ENCODE measurements around the gene XXYLT1.

The XXYLT1 gene

DNA sequence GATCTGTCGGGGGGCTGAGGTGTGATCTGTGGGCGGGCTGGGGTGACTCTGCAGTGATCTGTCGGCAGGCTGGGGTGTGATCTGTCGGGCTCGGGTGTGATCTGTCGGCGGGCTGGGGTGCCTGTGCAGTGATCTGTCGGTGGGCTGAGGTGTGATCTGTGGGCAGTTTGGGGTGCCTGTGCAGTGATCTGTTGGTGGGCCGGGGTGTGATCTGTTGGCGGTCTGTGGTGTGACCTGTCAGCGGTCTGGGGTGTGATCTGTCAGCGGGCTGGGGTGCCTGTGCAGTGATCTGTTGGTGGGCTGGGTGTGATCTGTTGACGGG, 205.1 kb downstream of the XXYLT1 start:
- no peak for TF ChIP-seq CSRNP3 (CRISPR knock-in tag; IDR thresholded peaks at IDR 0.05)
- no peak for TF ChIP-seq ZNF70 (CRISPR knock-in tag; IDR thresholded peaks at IDR 0.05)
- TF ChIP-seq ZFP30 (CRISPR knock-in tag; IDR thresholded peaks at IDR 0.05) = no peak
- TF ChIP-seq, protein P1, sequence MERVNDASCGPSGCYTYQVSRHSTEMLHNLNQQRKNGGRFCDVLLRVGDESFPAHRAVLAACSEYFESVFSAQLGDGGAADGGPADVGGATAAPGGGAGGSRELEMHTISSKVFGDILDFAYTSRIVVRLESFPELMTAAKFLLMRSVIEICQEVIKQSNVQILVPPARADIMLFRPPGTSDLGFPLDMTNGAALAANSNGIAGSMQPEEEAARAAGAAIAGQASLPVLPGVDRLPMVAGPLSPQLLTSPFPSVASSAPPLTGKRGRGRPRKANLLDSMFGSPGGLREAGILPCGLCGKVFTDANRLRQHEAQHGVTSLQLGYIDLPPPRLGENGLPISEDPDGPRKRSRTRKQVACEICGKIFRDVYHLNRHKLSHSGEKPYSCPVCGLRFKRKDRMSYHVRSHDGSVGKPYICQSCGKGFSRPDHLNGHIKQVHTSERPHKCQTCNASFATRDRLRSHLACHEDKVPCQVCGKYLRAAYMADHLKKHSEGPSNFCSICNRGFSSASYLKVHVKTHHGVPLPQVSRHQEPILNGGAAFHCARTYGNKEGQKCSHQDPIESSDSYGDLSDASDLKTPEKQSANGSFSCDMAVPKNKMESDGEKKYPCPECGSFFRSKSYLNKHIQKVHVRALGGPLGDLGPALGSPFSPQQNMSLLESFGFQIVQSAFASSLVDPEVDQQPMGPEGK (CRISPR knock-in tag; IDR thresholded peaks at IDR 0.05; ENCODE audit: borderline replicate concordance) = no peak
- TF ChIP-seq SNAI2 (CRISPR knock-in tag; IDR thresholded peaks at IDR 0.05) = no peak
- no peak for TF ChIP-seq CSDC2 (CRISPR knock-in tag; IDR thresholded peaks at IDR 0.05)
- no peak for TF ChIP-seq POU6F1 (CRISPR knock-in tag; IDR thresholded peaks at IDR 0.05; ENCODE audit: borderline replicate concordance, low read depth)
- TF ChIP-seq CREB5 (CRISPR knock-in tag; IDR thresholded peaks at IDR 0.05; ENCODE audit: low read depth) = no peak
- no peak for TF ChIP-seq ISL1 (CRISPR knock-in tag; IDR thresholded peaks at IDR 0.05)
- TF ChIP-seq ZNF8 (CRISPR knock-in tag; IDR thresholded peaks at IDR 0.05) = no peak
- no peak for TF ChIP-seq OSR1 (CRISPR knock-in tag; IDR thresholded peaks at IDR 0.05)
- TF ChIP-seq ZFP3 (CRISPR knock-in tag; IDR thresholded peaks at IDR 0.05) = no peak
- TF ChIP-seq PPARA (CRISPR knock-in tag; IDR thresholded peaks at IDR 0.05; ENCODE audit: borderline replicate concordance) = no peak
- TF ChIP-seq, protein P2, sequence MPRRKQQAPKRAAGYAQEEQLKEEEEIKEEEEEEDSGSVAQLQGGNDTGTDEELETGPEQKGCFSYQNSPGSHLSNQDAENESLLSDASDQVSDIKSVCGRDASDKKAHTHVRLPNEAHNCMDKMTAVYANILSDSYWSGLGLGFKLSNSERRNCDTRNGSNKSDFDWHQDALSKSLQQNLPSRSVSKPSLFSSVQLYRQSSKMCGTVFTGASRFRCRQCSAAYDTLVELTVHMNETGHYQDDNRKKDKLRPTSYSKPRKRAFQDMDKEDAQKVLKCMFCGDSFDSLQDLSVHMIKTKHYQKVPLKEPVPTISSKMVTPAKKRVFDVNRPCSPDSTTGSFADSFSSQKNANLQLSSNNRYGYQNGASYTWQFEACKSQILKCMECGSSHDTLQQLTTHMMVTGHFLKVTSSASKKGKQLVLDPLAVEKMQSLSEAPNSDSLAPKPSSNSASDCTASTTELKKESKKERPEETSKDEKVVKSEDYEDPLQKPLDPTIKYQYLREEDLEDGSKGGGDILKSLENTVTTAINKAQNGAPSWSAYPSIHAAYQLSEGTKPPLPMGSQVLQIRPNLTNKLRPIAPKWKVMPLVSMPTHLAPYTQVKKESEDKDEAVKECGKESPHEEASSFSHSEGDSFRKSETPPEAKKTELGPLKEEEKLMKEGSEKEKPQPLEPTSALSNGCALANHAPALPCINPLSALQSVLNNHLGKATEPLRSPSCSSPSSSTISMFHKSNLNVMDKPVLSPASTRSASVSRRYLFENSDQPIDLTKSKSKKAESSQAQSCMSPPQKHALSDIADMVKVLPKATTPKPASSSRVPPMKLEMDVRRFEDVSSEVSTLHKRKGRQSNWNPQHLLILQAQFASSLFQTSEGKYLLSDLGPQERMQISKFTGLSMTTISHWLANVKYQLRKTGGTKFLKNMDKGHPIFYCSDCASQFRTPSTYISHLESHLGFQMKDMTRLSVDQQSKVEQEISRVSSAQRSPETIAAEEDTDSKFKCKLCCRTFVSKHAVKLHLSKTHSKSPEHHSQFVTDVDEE (CRISPR knock-in tag; IDR thresholded peaks at IDR 0.05) = no peak
- no peak for TF ChIP-seq GLIS3 (CRISPR knock-in tag; IDR thresholded peaks at IDR 0.05)
- TF ChIP-seq ZC3H10 (CRISPR knock-in tag; IDR thresholded peaks at IDR 0.05) = no peak
- no peak for TF ChIP-seq ZNF565 (CRISPR knock-in tag; conservative IDR thresholded peaks at IDR 0.05; ENCODE audit: low read depth)
- TF ChIP-seq ARNTL (CRISPR knock-in tag; IDR thresholded peaks at IDR 0.05; ENCODE audit: borderline replicate concordance, low read depth) = no peak
- no peak for TF ChIP-seq ESRRG (CRISPR knock-in tag; IDR thresholded peaks at IDR 0.05)
- TF ChIP-seq BACH2 (CRISPR knock-in tag; IDR thresholded peaks at IDR 0.05; ENCODE audit: borderline replicate concordance) = no peak
- no peak for ATAC-seq

- no peak for ATAC-seq
- no peak for TF ChIP-seq PPARA (CRISPR knock-in tag; IDR thresholded peaks at IDR 0.05; ENCODE audit: borderline replicate concordance)
- no peak for TF ChIP-seq ZNF70 (CRISPR knock-in tag; IDR thresholded peaks at IDR 0.05)
- TF ChIP-seq OSR1 (CRISPR knock-in tag; IDR thresholded peaks at IDR 0.05) = no peak
- no peak for TF ChIP-seq TCF4 (CRISPR knock-in tag; IDR thresholded peaks at IDR 0.05; ENCODE audit: borderline replicate concordance)
- TF ChIP-seq BACH2 (CRISPR knock-in tag; IDR thresholded peaks at IDR 0.05; ENCODE audit: borderline replicate concordance) = no peak
- TF ChIP-seq, protein P2 (CRISPR knock-in tag; IDR thresholded peaks at IDR 0.05) = no peak
- no peak for TF ChIP-seq ISL1 (CRISPR knock-in tag; IDR thresholded peaks at IDR 0.05)
- TF ChIP-seq SNAI2 (CRISPR knock-in tag; IDR thresholded peaks at IDR 0.05) = no peak
Observed at GRCh38 chr3:195065142-195065863, 205.7 kb downstream of the XXYLT1 start.
